ENCODE results near the gene SNRPF. TPM values are rescaled to one million over a fixed set of nuclear protein-coding genes. Genes with fewer than 3 reads are reported as not detected.

The SNRPF gene
- 28.8 TPM for total RNA-seq

DNA sequence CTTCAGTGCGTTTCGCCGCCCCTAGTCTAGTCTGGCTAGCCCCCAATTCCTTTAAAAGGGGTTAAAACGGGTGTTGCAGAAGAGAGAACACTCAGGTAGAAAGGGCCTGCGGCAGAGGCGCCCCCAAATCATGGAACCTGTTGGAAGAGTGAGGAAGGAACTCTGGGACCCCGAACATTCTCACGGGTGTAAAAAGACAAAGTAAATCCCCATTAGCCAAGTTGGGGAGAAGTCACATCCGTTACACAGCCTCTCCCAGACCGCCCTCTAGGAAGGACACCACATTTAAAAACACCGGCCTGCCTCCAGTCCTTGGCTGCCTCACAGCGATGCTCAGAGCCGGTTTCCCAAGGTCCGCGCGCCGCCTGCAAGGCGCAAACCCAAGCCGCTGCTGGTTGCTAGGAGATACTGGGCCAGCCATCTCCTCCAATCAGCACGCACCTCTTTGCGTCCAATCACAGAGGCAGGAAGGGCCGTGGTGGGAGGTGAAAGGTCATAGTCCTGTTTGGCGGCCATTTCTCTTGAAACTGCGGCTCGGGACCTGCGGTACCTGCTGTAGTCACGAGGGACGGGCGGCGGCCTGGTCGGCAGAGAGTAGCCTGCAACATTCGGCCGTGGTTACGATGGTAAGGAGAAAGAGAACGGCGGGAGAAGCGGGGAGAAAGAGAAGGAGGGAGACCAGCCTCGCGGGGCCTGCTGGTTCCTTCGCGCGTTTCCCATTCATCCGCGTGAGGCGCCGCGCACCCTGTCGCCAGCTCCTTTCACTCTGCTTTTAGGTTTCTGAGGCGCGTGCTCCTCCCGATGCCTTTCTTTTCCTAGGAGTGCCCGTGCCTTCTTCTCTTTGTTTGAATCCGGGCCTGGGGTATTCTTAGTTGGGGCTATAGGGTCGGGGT lies at the start of gene SNRPF:
Gene SNRPF (plus strand): TSS at position 502 of the 893 bp plus-strand sequence. CDS start 122 bp downstream, at position 624.

Other genes with a start within 250 kb of the SNRPF start
- 62.9 TPM for gene NTN4, start 68.2 kb upstream of the SNRPF start, total RNA-seq
- not detected for gene CCDC38, start 83.7 kb downstream of the SNRPF start, total RNA-seq
- 0.63 TPM for gene AMDHD1, start 84.4 kb downstream of the SNRPF start, total RNA-seq
- gene HAL, start 137.4 kb downstream of the SNRPF start, total RNA-seq: not detected
- gene LTA4H, start 176.6 kb downstream of the SNRPF start, total RNA-seq: 35.1 TPM

Data from parietal lobe (tissue), 1 donor.